GM18508 (cell line): ENCODE data around the gene CASR.

Experiments
- ATAC-seq: cut with Tn5 transposase; IDR thresholded peaks from one replicate; pipeline ENCODE4 v1.9.1; 2021; ENCODE audit warnings: moderate number of reproducible peaks; ENCODE audit not compliant: insufficient read depth, unreplicated experiment

CASR gene

GRCh38 chr3:122299872-122300460 is 116.5 kb downstream of the CASR start:
- ATAC-seq = no peak

GRCh38 chr3:122301063-122301462 is 117.6 kb downstream of the CASR start:
- ATAC-seq = no peak

GRCh38 chr3:122305818-122306621 is 122.6 kb downstream of the CASR start:
- ATAC-seq = no peak

- no peak for ATAC-seq
These were observed 123.1 kb downstream of the CASR start for GRCh38 chr3:122306622-122306953.

- ATAC-seq = no peak
These were observed 123.7 kb downstream of the CASR start for GRCh38 chr3:122307094-122307687.

GRCh38 chr3:122307976-122308375 is 124.5 kb downstream of the CASR start:
- no peak for ATAC-seq

GRCh38 chr3:122310361-122310760 is 126.9 kb downstream of the CASR start:
- no peak for ATAC-seq

GRCh38 chr3:122312826-122313225 is 129.4 kb downstream of the CASR start:
- ATAC-seq = no peak

- no peak for ATAC-seq
These were observed 129.8 kb downstream of the CASR start for GRCh38 chr3:122313281-122313680.

- ATAC-seq = no peak
These were observed 130.9 kb downstream of the CASR start for GRCh38 chr3:122314228-122314876.

- no peak for ATAC-seq
These were observed 132.2 kb downstream of the CASR start for GRCh38 chr3:122315619-122316018.

- no peak for ATAC-seq
These were observed 132.9 kb downstream of the CASR start for GRCh38 chr3:122316368-122316767.

- ATAC-seq = no peak
These were observed 135.2 kb downstream of the CASR start for GRCh38 chr3:122318620-122319019.

GRCh38 chr3:122322095-122323075 is 138.9 kb downstream of the CASR start:
- no peak for ATAC-seq

- ATAC-seq = no peak
These were observed 141.4 kb downstream of the CASR start, which contains the start of gene CSTA for GRCh38 chr3:122324871-122325323. TSS of gene CSTA (plus strand) at chr3:122325248. CDS start at chr3:122325293, 45 bp downstream.

- no peak for ATAC-seq
These were observed 142.3 kb downstream of the CASR start for GRCh38 chr3:122325769-122326168.

- ATAC-seq = no peak
These were observed 148.4 kb downstream of the CASR start for GRCh38 chr3:122331886-122332285.

- no peak for ATAC-seq
These were observed 149.1 kb downstream of the CASR start for GRCh38 chr3:122332551-122332950.
